GM18499 (cell line): Measurements from ENCODE around the gene WDR20.

ENCODE experiments used
- ATAC-seq: cut with Tn5 transposase; IDR thresholded peaks from one replicate; pipeline ENCODE4 v1.9.1; 2021; ENCODE audit warnings: moderate number of reproducible peaks; ENCODE audit not compliant: insufficient read depth, unreplicated experiment

Gene WDR20

DNA sequence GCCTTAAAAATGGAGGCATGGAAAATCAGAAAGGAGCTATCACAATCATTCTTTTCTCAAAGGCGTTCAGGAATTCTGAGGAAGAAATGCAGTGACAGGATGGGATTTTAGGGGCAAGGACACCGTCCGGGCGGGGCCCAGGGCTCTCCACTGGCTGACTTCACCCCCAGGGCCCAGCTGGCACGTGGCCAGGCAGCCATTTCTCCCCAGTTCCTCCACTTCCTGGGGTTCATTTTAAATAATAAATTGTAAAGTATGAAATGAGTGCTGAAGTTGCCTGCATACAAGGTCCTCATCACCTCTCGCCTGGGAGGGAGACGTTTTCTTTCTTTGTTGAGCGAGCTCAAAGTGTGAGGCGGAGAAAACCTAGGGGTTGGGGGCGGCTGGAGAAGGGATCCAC is 73.8 kb downstream of the WDR20 start:
- ATAC-seq, result no peak

GRCh38 chr14:102213984-102214658 is 74.4 kb downstream of the WDR20 start:
- ATAC-seq, result no peak

GRCh38 chr14:102215071-102215470 is 75.4 kb downstream of the WDR20 start:
- no peak for ATAC-seq

GRCh38 chr14:102215576-102216250 is 76.0 kb downstream of the WDR20 start:
- no peak for ATAC-seq

DNA sequence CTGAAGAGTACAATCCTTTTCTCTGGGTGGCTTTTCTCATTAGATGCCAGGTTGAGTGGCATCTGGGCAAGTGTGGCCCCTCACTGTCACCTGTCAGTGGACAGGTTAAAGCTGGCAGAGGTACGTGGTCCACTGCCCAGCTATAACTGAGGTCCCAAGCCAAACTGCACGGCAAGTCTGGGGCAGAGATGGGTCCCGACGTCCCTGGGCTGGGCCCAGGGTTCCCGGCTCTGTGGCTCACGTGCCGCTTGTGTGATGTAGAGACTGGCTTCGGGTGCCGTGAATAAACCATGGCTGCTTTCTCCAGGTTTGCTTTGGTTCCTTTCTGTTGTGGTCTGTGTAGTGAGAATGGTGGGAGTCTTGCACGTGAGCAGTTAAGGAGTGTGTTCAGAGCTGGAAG is 77.7 kb downstream of the WDR20 start:
- no peak for ATAC-seq

DNA sequence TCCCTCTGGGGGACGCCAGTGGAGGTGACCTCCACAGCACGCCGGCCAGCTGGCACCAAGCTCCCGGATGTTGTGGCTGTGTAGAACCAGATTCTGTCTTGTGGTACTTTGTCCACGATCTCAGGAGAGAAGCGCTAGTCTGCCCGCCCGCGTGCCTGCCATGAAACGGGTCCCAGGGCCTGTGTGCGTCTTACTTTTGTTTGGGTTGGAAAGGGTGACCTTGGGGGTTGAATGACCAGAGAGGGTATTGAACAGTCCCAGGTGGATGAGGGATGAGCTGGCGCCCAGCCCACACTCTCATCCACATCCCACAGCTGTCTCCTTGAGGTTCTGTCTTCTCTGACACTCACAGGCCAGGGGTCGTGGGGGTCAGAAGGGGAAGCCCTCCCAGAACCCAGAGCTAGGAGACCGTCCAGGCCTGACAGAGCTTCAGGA is 78.3 kb downstream of the WDR20 start:
- ATAC-seq, result no peak

- ATAC-seq, result no peak
Observed at GRCh38 chr14:102218688-102219087, 79.0 kb downstream of the WDR20 start.

GRCh38 chr14:102219316-102219715 is 79.6 kb downstream of the WDR20 start:
- no peak for ATAC-seq

DNA sequence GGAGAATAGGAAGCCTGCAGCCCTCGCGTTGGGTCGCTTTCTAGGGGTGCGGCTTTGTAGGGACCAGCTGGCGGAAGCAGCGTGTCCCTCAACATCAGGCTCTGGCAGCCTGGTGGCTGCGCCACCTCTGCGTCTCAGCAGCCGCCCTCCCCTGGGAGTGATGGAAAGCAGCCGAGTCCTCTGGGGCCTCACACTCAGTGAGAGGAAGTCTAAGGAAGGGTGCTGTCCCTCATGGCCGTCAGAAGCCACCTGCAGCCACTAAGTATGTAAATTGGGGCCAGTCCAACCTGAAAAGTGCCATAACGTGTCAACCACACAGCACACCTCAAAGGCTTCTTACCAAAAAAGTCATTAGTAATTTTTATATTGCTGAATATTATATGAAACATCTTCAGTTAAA is 80.3 kb downstream of the WDR20 start:
- peak; percentile 67 for ATAC-seq

GRCh38 chr14:102221026-102221425 is 81.3 kb downstream of the WDR20 start:
- ATAC-seq, result no peak

DNA sequence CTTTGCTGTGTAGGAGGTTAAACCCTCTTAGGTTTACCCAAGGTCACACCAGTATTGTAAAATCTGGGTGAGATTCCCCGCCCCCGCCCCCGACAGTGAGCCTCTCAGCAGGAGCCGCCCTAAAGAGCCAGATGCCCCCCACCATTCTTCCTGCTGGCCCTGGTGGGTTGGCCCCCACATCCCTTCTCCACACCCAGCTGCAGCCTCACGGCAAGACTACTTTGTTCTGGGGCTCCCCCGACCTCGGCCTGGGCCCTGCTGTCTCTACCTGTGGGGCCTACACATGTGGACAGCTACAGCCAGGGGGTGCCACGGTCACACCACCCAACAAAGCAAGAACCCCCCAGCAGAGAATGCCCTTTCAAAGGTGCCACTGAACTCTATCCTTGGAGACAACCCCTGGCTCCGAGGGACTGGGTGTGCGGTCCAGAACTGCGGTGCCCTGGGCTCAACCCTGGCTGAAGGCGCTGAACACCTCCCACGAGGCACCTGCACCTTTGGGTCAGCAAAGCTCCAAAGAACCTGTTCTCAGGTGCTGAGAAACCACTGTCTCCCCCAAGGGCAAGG is 82.4 kb downstream of the WDR20 start:
- no peak for ATAC-seq

- no peak for ATAC-seq
Observed at GRCh38 chr14:102222751-102223150, 83.1 kb downstream of the WDR20 start.

DNA sequence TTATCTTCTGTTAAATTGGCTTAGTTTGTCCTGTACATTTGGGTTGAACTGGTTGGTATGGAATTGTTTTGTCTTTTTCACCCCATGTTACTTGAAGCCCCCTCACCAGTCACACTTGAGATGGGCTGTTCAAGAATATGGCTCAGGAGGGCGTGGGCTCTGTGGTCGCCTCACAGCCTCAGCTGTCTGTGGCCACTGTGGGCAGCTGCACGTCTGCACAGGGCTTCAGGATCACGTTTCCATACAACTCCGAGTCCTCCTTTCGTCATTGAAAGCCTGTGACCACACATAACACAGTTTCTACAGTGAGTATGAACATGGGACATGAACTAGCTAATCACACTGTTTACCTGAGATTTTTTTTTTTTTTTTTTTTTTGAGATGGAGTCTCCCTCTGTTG is 84.0 kb downstream of the WDR20 start:
- ATAC-seq, result no peak

GRCh38 chr14:102225386-102225785 is 85.7 kb downstream of the WDR20 start:
- ATAC-seq, result no peak

- no peak for ATAC-seq
Observed at GRCh38 chr14:102225936-102226335, 86.2 kb downstream of the WDR20 start.

- ATAC-seq, result no peak
Observed at GRCh38 chr14:102226356-102227125, 86.8 kb downstream of the WDR20 start.

DNA sequence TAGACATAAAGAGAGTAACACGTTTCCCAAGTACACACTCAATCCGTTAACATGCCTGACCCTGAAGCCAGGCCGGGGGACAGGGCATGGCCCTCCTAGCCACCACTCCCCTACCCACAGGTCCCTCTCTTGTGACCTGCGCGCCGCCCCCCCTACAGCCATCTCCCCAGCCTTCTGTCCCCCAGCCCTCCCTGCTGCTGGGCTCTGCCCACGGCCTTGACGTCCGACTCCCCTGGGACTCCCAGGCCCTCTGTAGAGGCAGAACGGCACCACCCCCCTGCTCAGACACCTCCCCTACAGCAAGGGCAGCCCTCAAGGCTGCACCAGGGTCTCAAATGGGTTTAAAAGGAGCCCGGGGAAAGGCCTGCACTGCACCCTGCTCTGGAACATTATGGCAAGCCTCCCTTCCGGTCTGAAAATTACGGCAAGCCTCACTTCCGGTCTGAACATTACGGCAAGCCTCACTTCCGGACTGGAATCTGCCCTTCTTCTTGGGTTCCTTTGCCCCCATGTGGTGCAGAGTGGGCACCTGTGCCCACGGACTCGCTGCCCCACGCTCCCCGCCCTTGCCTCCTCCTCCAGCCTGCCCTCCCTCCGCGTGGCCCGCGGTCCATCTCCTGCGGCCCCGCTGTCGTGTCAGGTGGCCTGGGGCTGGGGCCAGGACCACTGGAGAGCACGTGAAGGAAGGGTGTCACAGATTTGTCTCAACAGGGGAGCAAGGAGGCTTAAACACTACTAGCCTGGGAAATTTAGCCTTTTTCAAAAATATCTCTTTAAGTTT is 87.7 kb downstream of the WDR20 start:
- no peak for ATAC-seq

GRCh38 chr14:102229071-102229738 is 89.5 kb downstream of the WDR20 start:
- ATAC-seq, result no peak

GRCh38 chr14:102229739-102230092 is 90.0 kb downstream of the WDR20 start:
- ATAC-seq, result no peak
